Skin epidermis (tissue), 12 donors: ENCODE measurements around the gene UMAD1.
A peak's percentile ranks its signal among the peaks of the same experiment; 100 is the strongest.

ENCODE experiments used
- H3K27ac ChIP-seq, 21 experiments: fragments of 200-600 bp; sonication (generic) in 11 of 21; one replicate each; pipeline ENCODE4 v1.5.0; 2020; ENCODE audit warnings: mild to moderate bottlenecking in 3 of 21, inconsistent platforms in 2 of 21, moderate library complexity in 2 of 21
- H3K4me3 ChIP-seq, 7 experiments: fragments of 200-600 bp; sonication (generic) in 2 of 7; one replicate each; pipeline ENCODE4 v1.5.0; 2020; ENCODE audit warnings: inconsistent platforms in 2 of 7, mild to moderate bottlenecking in 2 of 7, moderate library complexity in 1 of 7

UMAD1 gene

DNA sequence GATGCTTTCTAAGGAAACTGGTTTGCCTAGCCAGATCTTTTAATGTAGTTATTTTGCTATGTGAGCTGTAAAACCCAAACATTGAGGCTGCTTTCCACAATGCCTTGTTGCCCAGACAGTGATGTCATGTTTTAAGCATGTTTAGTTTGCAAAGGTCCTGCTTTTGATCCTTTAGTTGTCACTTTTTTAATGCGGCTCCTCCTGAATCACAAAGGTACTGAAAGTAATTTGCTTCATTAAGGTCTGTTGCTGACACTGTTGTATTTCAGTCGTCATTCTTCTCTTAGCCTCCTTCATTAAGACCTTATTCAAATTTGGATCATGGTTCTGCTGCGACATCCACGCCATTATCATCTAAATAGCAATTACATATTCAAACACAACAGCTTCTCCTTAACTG lies 67.3 kb downstream of the UMAD1 start:
- H3K4me3 ChIP-seq = no peak overlapping the region
- H3K27ac ChIP-seq = no peak overlapping the region

DNA sequence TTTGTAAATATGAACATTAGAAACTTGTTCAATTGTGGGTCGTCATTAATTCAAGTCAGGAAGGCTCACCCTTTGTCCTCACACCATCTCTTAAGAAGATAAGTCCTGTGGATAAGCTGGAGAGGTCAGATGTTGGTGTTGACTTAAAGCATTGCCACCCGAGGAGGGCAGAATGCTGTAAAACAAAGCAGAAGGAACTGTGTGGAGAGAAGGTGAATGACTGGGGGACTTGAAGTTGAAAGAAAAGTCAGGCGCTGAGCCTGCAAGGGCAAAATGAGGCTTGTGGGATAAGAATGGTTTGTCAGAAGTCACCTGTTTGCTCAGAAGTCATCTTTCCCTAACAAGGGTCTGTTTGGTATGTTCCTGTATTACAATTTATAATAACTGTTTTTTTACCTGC lies 68.7 kb downstream of the UMAD1 start:
- Histone ChIP-seq H3K27ac (no peak overlapping the region), H3K4me3 (no peak overlapping the region)

DNA sequence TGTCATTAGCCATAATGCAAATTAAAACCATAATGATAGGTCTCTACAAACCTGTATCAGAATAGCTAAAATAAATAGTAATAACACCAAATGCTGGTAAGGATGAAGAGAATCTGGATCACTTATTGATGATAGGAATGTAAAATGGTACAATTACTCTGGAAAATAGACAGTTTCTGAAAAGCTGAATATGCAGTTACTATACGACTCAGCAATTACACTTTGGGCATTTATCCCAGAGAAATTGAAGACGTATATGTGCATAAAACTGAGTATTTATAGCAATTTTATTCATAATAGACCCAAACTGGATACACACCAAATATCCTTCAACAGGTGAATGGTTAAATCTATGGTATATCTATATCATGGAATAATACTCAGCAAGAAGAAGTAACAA lies 69.9 kb downstream of the UMAD1 start:
- Histone ChIP-seq H3K4me3 (no peak overlapping the region), H3K27ac (no peak overlapping the region)

DNA sequence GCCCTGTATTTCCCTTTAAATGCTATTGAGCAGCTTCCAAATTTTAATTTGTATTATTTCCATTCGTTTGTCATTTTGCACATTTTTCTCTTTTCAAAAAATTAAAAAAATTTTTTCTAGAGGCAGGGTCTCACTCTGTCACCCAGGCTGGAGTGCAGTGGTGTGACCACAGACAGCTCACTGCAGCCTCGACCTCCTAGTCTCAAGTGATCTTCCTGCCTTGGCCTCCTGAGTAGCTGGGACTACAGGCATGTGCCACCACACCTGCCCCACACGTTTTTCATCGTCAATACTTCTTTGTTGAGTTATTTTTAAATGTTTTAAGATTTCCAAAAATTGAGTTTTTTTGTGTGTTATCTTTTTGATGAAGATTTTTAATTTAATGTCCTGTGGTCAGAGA lies 73.2 kb downstream of the UMAD1 start:
- Histone ChIP-seq H3K4me3 (no peak overlapping the region), H3K27ac (no peak overlapping the region)

DNA sequence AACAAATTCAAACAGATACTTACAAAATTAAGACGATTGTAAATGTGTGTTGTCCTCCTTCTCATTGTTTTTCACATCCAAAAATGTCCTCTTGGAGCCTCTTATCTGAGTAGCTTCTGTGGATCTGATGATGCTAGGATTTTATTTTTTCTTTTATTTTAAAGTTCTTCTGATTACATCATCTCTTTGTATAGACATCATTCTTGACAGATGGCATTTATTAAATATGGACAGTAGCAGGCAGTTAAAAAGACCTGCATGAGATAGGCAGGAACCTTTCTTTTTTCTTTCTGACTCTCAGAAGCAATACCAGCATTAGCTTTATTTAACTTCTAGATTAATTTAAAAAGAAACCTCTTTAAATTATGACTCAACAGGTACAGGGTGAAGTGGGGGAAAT lies 77.9 kb downstream of the UMAD1 start, which contains the start of gene RPA3:
TSS of gene RPA3 (minus strand) at position 116 of the 400 bp plus-strand sequence. CDS start 78,189 bp downstream, outside the sequence.
- H3K27ac ChIP-seq = peak within 1 kb of the TSS in 2 of 21 experiments; percentile 29 to 40
- no peak within 1 kb of the TSS for H3K4me3 ChIP-seq

DNA sequence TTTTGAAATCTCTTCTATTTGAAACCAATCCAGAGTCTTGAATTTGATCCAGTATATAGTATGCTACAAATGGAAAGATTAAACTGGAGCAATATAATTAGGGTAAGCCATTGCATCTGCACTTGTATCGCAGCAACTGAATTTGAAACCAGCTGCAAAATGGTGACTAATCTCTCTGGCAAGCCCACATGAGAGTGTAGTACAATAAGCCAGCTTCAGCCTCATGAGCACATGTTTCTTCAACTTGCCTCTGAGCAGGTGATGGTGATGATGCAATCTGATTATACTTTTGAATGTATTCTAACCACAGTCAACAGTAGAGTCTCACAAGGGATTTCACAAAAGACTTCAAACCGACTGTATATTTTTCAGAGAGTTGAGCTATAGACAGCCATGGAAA lies 78.7 kb downstream of the UMAD1 start:
- Histone ChIP-seq H3K27ac (peak overlapping the region in 2 of 21 experiments; percentile 29 to 40), H3K4me3 (no peak overlapping the region)

DNA sequence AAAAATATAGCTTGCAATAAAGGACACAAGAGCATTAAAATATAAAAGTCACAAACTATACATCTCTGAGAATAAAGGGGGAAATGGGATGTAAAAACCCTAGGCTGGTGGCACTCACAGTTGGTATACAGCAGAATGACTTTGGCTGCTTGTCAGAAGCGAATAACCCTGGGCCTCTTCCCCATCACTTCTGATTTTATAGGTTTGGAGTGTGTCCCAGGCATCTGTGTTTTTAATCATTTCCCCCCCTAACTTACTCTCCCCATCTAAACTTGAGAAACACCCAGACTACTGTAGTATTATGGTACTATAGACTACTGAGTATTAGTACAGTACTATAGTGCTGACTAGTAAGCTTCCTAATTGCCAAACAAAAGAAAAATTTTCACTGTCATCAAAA lies 79.6 kb downstream of the UMAD1 start:
- no peak overlapping the region for H3K4me3 ChIP-seq
- peak overlapping the region in 1 of 21 experiments; percentile 13 for H3K27ac ChIP-seq

DNA sequence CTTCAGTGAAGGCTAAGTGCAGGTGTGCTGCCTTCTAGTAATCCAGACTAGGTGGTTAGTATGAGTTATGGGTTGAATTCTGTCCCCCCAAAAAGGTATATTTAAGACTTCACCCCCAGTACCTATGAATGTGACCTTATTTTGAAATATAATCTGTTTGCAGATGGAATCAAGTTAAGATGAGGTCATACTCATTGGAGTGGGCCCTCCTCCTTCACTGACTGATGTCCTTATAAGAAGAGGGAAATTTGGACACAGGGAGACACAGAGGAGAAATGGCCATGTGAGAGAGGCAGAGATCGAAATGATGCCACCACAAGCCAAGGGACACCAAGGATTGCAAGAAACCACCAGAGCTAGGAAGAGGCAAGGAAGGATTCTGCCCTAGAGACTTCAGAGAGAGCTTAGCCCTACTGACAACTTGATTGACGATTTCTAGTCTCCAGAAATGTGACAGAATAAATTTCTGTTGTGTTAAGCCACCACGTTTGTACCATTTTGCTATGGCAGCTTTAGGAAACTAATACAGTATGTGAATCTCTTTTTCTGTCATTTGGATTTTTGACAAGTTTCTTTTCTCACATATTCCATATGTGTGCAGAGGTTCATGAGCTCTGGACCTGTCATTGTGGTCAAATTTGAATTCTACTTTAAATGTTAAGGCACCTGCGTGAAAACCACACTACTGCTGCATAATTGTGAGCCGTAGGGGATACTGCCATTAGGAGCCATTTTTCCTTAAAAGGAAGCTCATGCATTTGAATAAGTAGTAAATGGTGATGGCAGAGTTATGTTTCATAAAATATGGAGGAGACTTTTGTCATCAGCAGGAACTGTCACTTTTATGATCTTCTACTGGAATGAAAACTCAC lies 80.4 kb downstream of the UMAD1 start:
- H3K27ac ChIP-seq = no peak overlapping the region

DNA sequence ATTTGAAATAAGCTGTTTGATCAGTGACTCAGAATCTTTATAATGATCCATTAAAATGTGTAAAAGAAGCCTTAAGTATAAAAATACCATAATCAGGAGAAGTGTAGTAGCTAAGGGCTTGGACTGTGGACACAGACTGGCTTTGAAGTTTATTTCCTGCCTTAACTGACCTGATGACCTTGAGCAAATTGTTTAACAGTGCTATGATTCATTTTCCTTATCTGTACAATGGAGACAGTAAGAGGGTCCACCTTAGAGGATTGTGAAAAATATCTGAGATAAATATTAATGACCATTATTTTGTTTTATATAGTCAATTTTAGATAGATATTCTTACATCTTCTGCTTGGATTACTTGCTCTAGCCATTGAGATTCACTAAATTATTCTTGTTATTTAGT lies 91.2 kb downstream of the UMAD1 start:
- H3K27ac ChIP-seq = peak overlapping the region in 1 of 21 experiments; percentile 15

More for the DNA sequence above, 80.4 kb downstream of the UMAD1 start:
- no peak overlapping the region for H3K4me3 ChIP-seq

DNA sequence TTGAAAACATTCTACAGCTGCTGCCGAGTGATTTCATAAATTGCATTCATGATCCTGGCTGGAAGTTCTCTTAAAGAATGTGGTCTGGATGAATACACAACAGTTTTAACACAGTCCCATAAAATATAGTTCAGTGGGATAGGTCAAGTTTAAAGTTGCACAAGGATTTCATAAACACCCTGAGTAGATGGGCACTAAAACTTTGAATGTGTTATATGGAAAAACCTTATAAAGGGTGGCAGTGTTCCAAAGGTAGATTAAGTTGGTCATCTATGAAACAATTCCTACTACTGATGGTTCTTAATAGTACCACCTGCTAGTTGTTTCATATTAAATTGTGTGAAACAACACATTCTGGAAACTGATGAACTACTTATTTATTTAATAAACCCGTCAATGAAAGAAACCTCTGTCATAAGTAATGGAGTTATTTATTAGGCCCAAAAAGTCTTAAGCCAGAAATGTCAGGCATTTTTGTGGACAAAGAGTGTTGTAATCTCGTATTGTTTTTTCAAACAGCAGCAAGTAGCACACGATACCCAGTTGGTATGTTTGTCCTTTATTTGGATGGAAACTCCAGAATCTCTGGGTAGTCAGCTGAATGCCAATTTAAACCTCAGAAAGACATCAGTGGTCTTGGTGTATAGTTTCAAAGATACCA lies 92.2 kb downstream of the UMAD1 start:
- Histone ChIP-seq H3K4me3 (no peak overlapping the region), H3K27ac (peak overlapping the region in 1 of 21 experiments; percentile 20)

More for the DNA sequence above, 91.2 kb downstream of the UMAD1 start:
- no peak overlapping the region for H3K4me3 ChIP-seq

DNA sequence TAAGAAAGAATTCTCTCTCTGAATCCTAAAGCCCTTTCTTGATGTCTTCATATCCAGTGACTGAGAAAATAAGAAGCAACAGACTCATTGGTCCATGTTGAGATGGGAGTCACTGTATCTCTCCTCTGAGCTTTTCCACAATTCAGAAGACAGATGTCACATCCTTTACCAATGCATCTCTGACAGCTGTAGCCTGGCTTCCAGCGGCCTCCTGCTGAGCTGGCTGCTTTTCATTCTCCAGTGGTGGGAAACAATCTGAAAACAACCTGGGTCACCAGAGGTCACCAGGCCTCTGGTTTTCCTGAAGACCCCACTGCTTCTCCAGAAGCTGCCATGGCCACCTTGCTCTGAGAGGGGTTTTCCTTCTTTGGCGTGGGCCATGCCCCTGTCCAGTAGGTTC lies 96.1 kb downstream of the UMAD1 start:
- Histone ChIP-seq H3K27ac (no peak overlapping the region), H3K4me3 (no peak overlapping the region)

DNA sequence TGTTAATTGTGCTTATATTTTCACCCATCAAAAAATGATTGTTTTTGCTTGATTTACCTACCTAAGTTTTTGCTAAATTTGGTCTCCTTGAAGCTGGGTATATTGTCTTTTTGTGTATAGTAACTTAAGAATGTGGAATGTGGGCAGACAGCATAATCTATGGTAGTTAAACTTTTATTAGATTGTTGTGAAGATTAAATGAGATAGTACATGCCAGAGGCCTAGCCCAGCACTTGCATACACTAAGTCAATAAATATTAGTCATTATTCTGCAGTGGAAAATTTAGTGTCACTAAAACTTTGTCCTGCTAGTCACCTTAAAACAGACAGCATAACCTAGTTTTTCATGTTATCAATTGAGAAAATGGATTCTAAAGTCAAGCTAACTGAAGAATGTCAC lies 97.1 kb downstream of the UMAD1 start:
- Histone ChIP-seq H3K27ac (no peak overlapping the region), H3K4me3 (no peak overlapping the region)

DNA sequence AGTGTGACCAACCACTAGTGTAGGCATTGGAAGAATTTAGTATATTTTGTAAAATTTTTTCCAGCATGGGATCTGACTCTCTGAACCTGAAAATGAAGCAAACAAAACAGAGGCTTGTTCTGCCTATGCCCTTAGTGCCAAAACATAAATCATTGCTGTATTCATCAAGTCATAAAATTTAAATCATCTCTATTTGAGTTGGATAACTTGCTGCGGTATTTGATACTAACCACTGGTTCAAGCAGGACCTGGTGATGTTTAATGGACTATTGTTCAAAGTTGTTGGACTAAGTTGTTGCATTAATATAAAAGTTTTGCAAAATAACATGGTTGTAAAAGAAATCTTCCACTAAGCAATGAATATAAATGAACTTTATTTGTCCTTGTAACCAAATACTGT lies 97.6 kb downstream of the UMAD1 start:
- H3K4me3 ChIP-seq = no peak overlapping the region
- no peak overlapping the region for H3K27ac ChIP-seq

DNA sequence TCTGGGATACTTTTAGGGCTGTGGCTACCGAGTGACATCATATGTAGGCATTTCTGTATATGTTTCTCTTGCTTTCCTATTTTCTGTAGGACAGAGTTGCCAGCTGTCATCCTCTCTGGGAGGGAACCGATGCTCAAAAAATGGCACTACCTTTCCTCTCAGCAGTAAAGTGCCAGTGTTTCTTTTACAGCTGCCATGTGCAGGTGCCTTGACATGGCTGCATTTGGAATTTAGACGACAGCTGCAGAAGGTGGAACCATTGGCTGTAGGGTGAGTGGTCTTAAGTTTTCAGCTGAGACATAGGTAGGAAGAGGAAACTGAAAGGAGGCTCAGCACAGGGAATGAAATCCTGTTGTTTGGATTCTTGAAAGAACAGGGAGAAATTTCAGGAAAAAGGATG lies 98.1 kb downstream of the UMAD1 start:
- H3K4me3 ChIP-seq = no peak overlapping the region

DNA sequence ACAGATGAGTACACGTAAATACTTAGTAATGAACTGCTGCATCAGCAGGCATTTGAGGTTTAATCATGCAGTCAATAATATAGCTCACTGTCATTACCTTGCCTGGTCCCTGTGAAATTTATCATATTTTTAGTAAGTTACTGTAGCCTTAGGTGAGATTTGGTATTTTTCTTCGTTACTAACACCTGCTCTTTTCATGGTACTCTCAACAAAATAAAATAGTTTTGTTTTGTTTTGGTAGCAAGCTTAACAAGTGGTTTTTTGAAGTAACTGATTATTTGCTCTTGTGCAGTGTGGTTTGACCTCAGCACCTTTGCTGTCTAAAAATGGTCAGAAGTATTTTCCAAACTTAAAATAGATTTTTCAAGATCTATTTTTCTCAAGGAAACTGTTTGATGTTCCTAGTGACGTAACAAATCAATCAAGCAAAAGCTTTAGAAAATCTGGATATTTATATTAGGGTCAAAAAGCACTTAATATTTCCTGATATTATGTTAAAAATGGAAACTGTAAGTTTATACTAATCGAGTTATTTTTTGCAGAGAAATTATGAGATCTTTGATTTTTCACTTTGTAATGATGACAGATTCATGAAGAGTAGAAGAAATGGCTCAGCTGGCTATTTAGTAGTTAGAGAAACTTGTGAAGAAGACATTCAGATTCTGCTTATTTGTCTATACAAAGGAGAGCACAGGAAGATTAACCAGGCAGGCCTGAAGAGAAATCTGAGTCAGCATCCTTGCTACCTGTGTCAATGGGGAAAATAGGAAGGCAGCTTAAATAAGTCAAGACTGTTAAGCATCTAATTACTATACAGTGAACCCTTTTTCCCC lies 98.9 kb downstream of the UMAD1 start:
- H3K4me3 ChIP-seq = no peak overlapping the region
- H3K27ac ChIP-seq = no peak overlapping the region

More for the DNA sequence above, 98.1 kb downstream of the UMAD1 start:
- no peak overlapping the region for H3K27ac ChIP-seq

DNA sequence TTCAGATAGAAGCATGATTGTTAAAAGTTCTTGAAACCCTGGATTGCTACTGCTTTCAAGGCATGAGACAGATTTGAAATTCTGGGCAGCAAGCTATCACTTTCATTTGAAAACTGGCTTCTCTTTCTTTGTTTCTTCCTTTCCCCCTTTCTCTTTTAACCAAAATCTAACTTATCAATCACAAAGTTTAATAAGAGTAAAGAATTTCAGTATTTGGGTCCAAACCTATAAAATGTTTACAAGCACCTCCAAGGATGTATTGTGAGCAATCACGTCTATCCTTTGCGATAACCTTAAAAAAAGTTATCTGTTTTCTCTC lies 99.4 kb downstream of the UMAD1 start:
- Histone ChIP-seq H3K27ac (no peak overlapping the region), H3K4me3 (no peak overlapping the region)

DNA sequence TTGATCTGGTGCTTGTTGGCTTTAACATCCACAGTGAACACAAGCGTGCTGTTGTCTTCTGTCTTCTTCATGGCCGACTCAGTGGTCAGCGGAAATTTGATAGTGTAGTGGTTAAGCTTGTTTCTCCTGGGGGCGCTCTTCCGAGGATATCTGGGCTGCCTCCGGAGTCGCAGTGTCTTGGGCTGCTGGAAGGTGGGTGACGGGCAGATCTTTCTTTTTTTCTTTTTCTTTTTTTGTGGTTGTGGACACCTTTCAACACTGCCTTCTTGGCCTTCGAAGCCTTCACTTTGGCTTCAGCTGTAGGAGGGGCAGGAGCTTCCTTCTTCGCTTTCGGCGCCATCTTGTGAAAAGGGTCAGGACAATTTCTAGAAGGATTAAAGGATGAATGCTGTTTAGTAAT lies 101.7 kb downstream of the UMAD1 start:
- no peak overlapping the region for H3K27ac ChIP-seq
- H3K4me3 ChIP-seq = no peak overlapping the region

DNA sequence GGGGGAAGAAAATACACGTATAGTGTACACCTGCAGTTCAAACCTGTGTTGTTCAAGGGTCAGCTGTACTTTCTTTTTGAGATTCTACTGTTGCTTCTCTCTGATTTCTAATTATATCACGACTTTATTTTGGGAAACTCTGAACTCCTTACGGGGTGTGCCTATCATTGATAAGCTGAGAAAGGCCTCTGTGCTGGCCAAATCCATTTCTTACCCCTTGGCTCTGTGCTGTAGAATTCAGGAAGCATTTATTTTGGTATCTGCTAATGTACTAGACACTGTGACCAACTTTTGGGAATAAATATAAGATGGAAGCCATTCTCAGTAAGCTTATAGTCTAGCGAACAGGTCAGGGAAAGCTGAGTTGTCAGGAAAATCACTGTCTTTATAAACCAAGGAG lies 104.7 kb downstream of the UMAD1 start:
- Histone ChIP-seq H3K27ac (no peak overlapping the region), H3K4me3 (no peak overlapping the region)

DNA sequence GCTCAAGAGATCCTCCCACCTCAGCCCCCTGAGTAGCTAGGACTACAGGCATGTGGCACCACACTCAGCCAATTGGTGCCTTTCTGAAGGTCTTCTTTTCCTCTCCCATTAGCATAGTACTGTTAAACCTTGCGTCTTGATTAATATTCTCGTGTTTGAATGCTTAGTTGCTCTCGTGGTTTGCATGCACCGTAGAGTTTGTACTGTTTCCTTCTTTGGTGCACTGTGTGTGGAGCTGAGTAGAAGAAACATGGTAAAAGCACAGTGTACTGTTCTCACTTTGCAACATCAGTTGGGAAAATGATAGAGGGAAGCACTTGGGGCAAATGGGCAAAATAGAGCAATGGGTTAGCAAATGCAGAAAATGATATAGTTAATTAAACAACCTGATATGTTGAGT lies 105.4 kb downstream of the UMAD1 start:
- Histone ChIP-seq H3K4me3 (no peak overlapping the region), H3K27ac (no peak overlapping the region)

DNA sequence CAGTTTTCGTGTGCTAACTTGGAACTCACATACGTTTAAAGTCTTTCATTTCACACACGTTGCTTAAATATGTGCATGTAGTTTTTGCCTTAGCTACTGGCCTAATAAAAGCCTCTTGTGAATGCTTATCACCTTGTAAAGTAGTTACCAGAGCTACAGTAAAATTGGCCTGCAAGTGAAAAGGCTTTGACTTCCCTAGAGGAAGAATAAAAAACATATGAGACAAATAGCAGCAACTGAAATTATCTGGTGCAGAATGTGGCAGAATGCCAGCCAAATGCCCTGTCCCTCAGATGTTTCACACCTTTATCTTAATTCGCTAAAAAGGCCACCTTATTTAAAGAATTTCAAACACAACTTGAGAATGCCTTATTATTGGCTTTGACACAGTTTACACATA lies 105.9 kb downstream of the UMAD1 start:
- Histone ChIP-seq H3K27ac (no peak overlapping the region), H3K4me3 (no peak overlapping the region)
